Measurements from ENCODE around the gene AUTS2. TPM values are rescaled to one million over a fixed set of nuclear protein-coding genes. Genes with fewer than 3 reads are reported as not detected.

Gene AUTS2
- polyA plus RNA-seq, 1 donor (not counting 4 experiments of a cell fraction or from before 2014, with no cell fraction given), result 4.7 TPM

- no peak overlapping the region for H3K4me2 ChIP-seq (ENCODE audit: control insufficient read depth, extremely low read depth, insufficient read depth, low read depth, low read length)
- no peak overlapping the region for H3K9ac ChIP-seq (ENCODE audit: control insufficient read depth, extremely low read depth, insufficient read depth, low read length)
- TF ChIP-seq, protein P1, sequence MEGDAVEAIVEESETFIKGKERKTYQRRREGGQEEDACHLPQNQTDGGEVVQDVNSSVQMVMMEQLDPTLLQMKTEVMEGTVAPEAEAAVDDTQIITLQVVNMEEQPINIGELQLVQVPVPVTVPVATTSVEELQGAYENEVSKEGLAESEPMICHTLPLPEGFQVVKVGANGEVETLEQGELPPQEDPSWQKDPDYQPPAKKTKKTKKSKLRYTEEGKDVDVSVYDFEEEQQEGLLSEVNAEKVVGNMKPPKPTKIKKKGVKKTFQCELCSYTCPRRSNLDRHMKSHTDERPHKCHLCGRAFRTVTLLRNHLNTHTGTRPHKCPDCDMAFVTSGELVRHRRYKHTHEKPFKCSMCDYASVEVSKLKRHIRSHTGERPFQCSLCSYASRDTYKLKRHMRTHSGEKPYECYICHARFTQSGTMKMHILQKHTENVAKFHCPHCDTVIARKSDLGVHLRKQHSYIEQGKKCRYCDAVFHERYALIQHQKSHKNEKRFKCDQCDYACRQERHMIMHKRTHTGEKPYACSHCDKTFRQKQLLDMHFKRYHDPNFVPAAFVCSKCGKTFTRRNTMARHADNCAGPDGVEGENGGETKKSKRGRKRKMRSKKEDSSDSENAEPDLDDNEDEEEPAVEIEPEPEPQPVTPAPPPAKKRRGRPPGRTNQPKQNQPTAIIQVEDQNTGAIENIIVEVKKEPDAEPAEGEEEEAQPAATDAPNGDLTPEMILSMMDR (optimal IDR thresholded peaks at IDR 0.05 in 1 of 3, IDR thresholded peaks at IDR 0.05 in 1 of 3, conservative IDR thresholded peaks at IDR 0.05 in 1 of 3; ENCODE audit: extremely low read depth in 1 of 3, insufficient read depth in 2 of 3, low read length in 3 of 3), result no peak
- no peak for TF ChIP-seq EZH2 (IDR thresholded peaks at IDR 0.05; ENCODE audit: low read length)
- H3K36me3 ChIP-seq (ENCODE audit: control insufficient read depth in 2 of 2, extremely low read depth in 1 of 2, insufficient read depth in 2 of 2, low read length in 2 of 2), result no peaks in the 10 kb centered on the region
- no peaks in the 10 kb centered on the region for H3K9me3 ChIP-seq (ENCODE audit: control insufficient read depth, low read depth, low read length)
- H3K9me1 ChIP-seq (ENCODE audit: control insufficient read depth, extremely low read depth, insufficient read depth, low read length), result no peaks in the 10 kb centered on the region
- H3K27me3 ChIP-seq (ENCODE audit: control insufficient read depth, extremely low read depth, insufficient read depth, low read length), result no peaks in the 10 kb centered on the region
- no peak overlapping the region for H3K27ac ChIP-seq (ENCODE audit: control insufficient read depth, insufficient read depth, low read length)
- H3K4me1 ChIP-seq (ENCODE audit: control insufficient read depth, extremely low read depth, insufficient read depth, low read length), result peaks cover 10% of the 10 kb centered on the region
- no peaks in the 10 kb centered on the region for H4K20me1 ChIP-seq (ENCODE audit: control insufficient read depth, extremely low read depth, insufficient read depth, low read length)
- DNase-seq (ENCODE audit: low read depth, low spot score) (no peak), FAIRE-seq (no peak)
- dilution Hi-C loops (cut with MboI; ENCODE audit: extremely low pct_ligation_motif_present, low sequenced_read_pairs), result no loop called here
- H3K79me2 ChIP-seq (ENCODE audit: control insufficient read depth, insufficient read depth, low read length), result no peaks in the 10 kb centered on the region
- H2AFZ ChIP-seq (ENCODE audit: control insufficient read depth, low read length), result no peak overlapping the region
- H3K4me3 ChIP-seq (ENCODE audit: control insufficient read depth in 2 of 3, extremely low read depth in 1 of 3, insufficient read depth in 2 of 3, low read depth in 1 of 3, low read length in 3 of 3), result no peak overlapping the region
Observed at GRCh38 chr7:70183278-70183677, 585.0 kb downstream of the AUTS2 start.

- Histone ChIP-seq H2AFZ (ENCODE audit: control insufficient read depth, low read length) (no peak overlapping the region), H4K20me1 (ENCODE audit: control insufficient read depth, extremely low read depth, insufficient read depth, low read length) (no peaks in the 10 kb centered on the region), H3K4me1 (ENCODE audit: control insufficient read depth, extremely low read depth, insufficient read depth, low read length) (no peaks in the 10 kb centered on the region), H3K9me1 (ENCODE audit: control insufficient read depth, extremely low read depth, insufficient read depth, low read length) (no peaks in the 10 kb centered on the region), H3K79me2 (ENCODE audit: control insufficient read depth, insufficient read depth, low read length) (no peaks in the 10 kb centered on the region), H3K4me3 (ENCODE audit: control insufficient read depth in 2 of 3, extremely low read depth in 1 of 3, insufficient read depth in 2 of 3, low read depth in 1 of 3, low read length in 3 of 3) (no peak overlapping the region), H3K9ac (ENCODE audit: control insufficient read depth, extremely low read depth, insufficient read depth, low read length) (no peak overlapping the region), H3K4me2 (ENCODE audit: control insufficient read depth, extremely low read depth, insufficient read depth, low read depth, low read length) (no peak overlapping the region), H3K27ac (ENCODE audit: control insufficient read depth, insufficient read depth, low read length) (no peak overlapping the region), H3K27me3 (ENCODE audit: control insufficient read depth, extremely low read depth, insufficient read depth, low read length) (no peaks in the 10 kb centered on the region), H3K9me3 (ENCODE audit: control insufficient read depth, low read depth, low read length) (no peaks in the 10 kb centered on the region), H3K36me3 (ENCODE audit: control insufficient read depth in 2 of 2, extremely low read depth in 1 of 2, insufficient read depth in 2 of 2, low read length in 2 of 2) (no peaks in the 10 kb centered on the region)
- dilution Hi-C loops (cut with MboI; ENCODE audit: extremely low pct_ligation_motif_present, low sequenced_read_pairs), result no loop called here
- DNase-seq (ENCODE audit: low read depth, low spot score) (no peak), FAIRE-seq (no peak)
- TF ChIP-seq, protein P1 (optimal IDR thresholded peaks at IDR 0.05 in 1 of 3, IDR thresholded peaks at IDR 0.05 in 1 of 3, conservative IDR thresholded peaks at IDR 0.05 in 1 of 3; ENCODE audit: extremely low read depth in 1 of 3, insufficient read depth in 2 of 3, low read length in 3 of 3), result no peak
- TF ChIP-seq EZH2 (IDR thresholded peaks at IDR 0.05; ENCODE audit: low read length), result no peak
Observed at GRCh38 chr7:70188901-70189650, 590.8 kb downstream of the AUTS2 start.
